DMS153 treated with DMSO at 0.1 percent for 48 hours (cell line): ENCODE data around the gene UPK3BL1.
"Not testable (repeated sequence)": the region's sequence is repeated elsewhere in the genome, so short reads cannot be mapped to it uniquely, and the experiment has no call there.

Source experiments
- DNase-seq: peaks from one replicate; lab custom pipeline; 2025; ENCODE audit not compliant: unreplicated experiment; lab: John Stamatoyannopoulos, UW

Gene UPK3BL1

GRCh38 chr7:102589857-102590256, 52.7 kb downstream of the UPK3BL1 start:
- not testable (repeated sequence) for DNase-seq
